ENCODE measurements around the gene BOLA3.

DNA sequence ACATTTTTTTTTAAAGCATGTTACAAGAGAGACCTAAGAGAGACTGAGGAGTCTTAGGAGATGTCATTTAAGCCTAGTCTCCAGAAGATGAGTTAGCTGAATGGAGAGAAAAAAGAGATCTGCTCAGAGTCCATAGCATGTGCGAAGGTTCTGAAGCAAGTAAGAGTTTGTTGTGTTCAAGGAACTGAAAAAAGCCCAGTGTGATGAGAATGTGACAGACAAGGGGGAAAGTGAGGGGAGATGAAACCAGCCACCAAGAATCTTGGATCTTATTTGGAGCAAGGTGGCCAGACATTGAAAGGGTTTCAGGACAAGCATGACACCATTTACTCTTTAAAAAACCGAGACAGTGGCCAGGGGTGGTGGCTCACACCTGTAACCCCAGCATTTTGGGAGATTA, 36.2 kb upstream of the BOLA3 start:
- TF ChIP-seq POLR2A (IDR thresholded peaks at IDR 0.05; ENCODE audit: low read depth, low read length) (no peak), GATA2 (IDR thresholded peaks at IDR 0.05; ENCODE audit: insufficient read depth, insufficient read length, low read depth, low read length) (no peak), EZH2 (IDR thresholded peaks at IDR 0.05; ENCODE audit: borderline replicate concordance, low read depth, low read length, severe bottlenecking) (no peak), FOS (IDR thresholded peaks at IDR 0.05; ENCODE audit: borderline replicate concordance, insufficient read depth, low read length) (no peak), POLR2AphosphoS5 (IDR thresholded peaks at IDR 0.05; ENCODE audit: insufficient read depth, low read depth, low read length) (no peak), MYC (IDR thresholded peaks at IDR 0.05; ENCODE audit: low read depth, low read length) (no peak)
- TF ChIP-seq, protein P1, sequence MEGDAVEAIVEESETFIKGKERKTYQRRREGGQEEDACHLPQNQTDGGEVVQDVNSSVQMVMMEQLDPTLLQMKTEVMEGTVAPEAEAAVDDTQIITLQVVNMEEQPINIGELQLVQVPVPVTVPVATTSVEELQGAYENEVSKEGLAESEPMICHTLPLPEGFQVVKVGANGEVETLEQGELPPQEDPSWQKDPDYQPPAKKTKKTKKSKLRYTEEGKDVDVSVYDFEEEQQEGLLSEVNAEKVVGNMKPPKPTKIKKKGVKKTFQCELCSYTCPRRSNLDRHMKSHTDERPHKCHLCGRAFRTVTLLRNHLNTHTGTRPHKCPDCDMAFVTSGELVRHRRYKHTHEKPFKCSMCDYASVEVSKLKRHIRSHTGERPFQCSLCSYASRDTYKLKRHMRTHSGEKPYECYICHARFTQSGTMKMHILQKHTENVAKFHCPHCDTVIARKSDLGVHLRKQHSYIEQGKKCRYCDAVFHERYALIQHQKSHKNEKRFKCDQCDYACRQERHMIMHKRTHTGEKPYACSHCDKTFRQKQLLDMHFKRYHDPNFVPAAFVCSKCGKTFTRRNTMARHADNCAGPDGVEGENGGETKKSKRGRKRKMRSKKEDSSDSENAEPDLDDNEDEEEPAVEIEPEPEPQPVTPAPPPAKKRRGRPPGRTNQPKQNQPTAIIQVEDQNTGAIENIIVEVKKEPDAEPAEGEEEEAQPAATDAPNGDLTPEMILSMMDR (IDR thresholded peaks at IDR 0.05; ENCODE audit: extremely low read depth in 1 of 2, insufficient read depth in 1 of 2, low read depth in 1 of 2, low read length in 2 of 2) = no peak
- TF ChIP-seq, protein P2, sequence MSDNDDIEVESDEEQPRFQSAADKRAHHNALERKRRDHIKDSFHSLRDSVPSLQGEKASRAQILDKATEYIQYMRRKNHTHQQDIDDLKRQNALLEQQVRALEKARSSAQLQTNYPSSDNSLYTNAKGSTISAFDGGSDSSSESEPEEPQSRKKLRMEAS (IDR thresholded peaks at IDR 0.05; ENCODE audit: insufficient read depth, insufficient read length) = no peak
